A549 (cell line): ENCODE data around the gene PRXL2B. TPM values are rescaled to one million over a fixed set of nuclear protein-coding genes. Genes with fewer than 3 reads are reported as not detected.
A peak's percentile ranks its signal among the peaks of the same experiment; 100 is the strongest.

Experiments
- ATAC-seq, 2 experiments: fragments of 200-7000 bp in 1 of 2; fragments of >200 bp in 1 of 2; cut with Nextera tagmentation in 1 of 2; cut with Tn5 transposase in 1 of 2; 3 replicates each; pipeline versions ENCODE4 v1.8.0 to v1.9.1; 2018 to 2020; ENCODE audit warnings: mild to moderate bottlenecking in 1 of 2, moderate library complexity in 1 of 2
- CTCF ChIA-PET: fragments of 300-600 bp; sonication (Branson Sonifier 250); formaldehyde crosslinking; extraction: SDS; loops from one replicate; lab custom pipeline; 2021; ENCODE audit warnings: antibody characterized with exemption, inconsistent platforms; lab: Yijun Ruan, JAX
- POLR2A ChIA-PET: fragments of 350-600 bp; formaldehyde crosslinking; extraction: SDS; loops from one replicate; lab custom pipeline; 2021; ENCODE audit warnings: antibody characterized with exemption, inconsistent platforms; lab: Yijun Ruan, JAX
- DNase-seq, 2 experiments: peaks; one replicate each; pipeline versions ENCODE4 v3.0.0 to v3.0.0-alpha.2; 2011 to 2016; ENCODE audit warnings: low read depth in 1 of 2, low spot score in 1 of 2
- FAIRE-seq: peaks from 2 replicates; lab custom pipeline; 2011; peaks lifted over from hg19 to GRCh38; lab: Jason Lieb, UNC
- H3K27ac ChIP-seq, 2 experiments: fragments of >200 bp; sonication (Bioruptor Twin); formaldehyde crosslinking; 3 replicates each; pipeline ENCODE4 v1.5.1; 2016 to 2017
- H3K4me1 ChIP-seq: fragments of >200 bp; sonication (Bioruptor Twin); formaldehyde crosslinking; 3 replicates; pipeline ENCODE4 v1.6.1; 2016
- H3K4me2 ChIP-seq: fragments of >200 bp; sonication (Bioruptor Twin); formaldehyde crosslinking; 3 replicates; pipeline ENCODE4 v1.6.1; 2016
- H3K4me3 ChIP-seq: fragments of >200 bp; sonication (Bioruptor Twin); formaldehyde crosslinking; 3 replicates; pipeline ENCODE4 v1.5.1; 2016
- H3K9me3 ChIP-seq: fragments of >200 bp; sonication (Bioruptor Twin); formaldehyde crosslinking; 3 replicates; pipeline ENCODE4 v1.6.1; 2016
- CHD4 ChIP-seq: fragments of 200-600 bp; sonication (generic); IDR thresholded peaks from 2 replicates; pipeline ENCODE4 v1.6.1; 2016; ENCODE audit warnings: antibody characterized with exemption, mild to moderate bottlenecking, borderline replicate concordance
- CTCF ChIP-seq: fragments of >200 bp; sonication (Bioruptor Twin); formaldehyde crosslinking; IDR thresholded peaks from 3 replicates; pipeline ENCODE4 v1.5.1; 2016
- EHF ChIP-seq: fragments of 250-450 bp; sonication (Bioruptor Pico); IDR thresholded peaks from 2 replicates; pipeline ENCODE4 v1.5.0; 2020; ENCODE audit warnings: mild to moderate bottlenecking
- EHMT2 ChIP-seq: fragments of 200-600 bp; sonication (generic); IDR thresholded peaks from 2 replicates; pipeline ENCODE4 v1.6.1; 2016; ENCODE audit warnings: antibody characterized with exemption, low read depth, mild to moderate bottlenecking, moderate library complexity
- ELK1 ChIP-seq: fragments of 150-350 bp; IDR thresholded peaks from 2 replicates; pipeline ENCODE4 v1.6.1; 2014; ENCODE audit warnings: low read depth, mild to moderate bottlenecking, low read length
- EP300 ChIP-seq, 2 experiments: fragments of >200 bp; sonication (Bioruptor Twin); formaldehyde crosslinking; IDR thresholded peaks; 2 replicates in 1 of 2; 3 replicates in 1 of 2; pipeline ENCODE4 v1.6.1; 2016 to 2017
- FOSL2 ChIP-seq, 2 experiments: fragments of 450-650 bp in 1 of 2; fragments of >200 bp in 1 of 2; sonication (Bioruptor Twin) in 1 of 2; formaldehyde crosslinking; IDR thresholded peaks; 2 replicates each; pipeline versions ENCODE4 v1.5.0 to v1.6.1; 2016 to 2020; ENCODE audit warnings: mild to moderate bottlenecking in 1 of 2, moderate library complexity in 1 of 2
- FOXS1 ChIP-seq: fragments of 250-450 bp; sonication (Bioruptor Pico); IDR thresholded peaks from 2 replicates; pipeline ENCODE4 v1.5.0; 2020; ENCODE audit warnings: mild to moderate bottlenecking, moderate library complexity
- HDAC2 ChIP-seq: fragments of 200-600 bp; sonication (generic); IDR thresholded peaks from 2 replicates; pipeline ENCODE4 v1.6.1; 2016
- HEYL ChIP-seq: fragments of 250-450 bp; sonication (Bioruptor Pico); IDR thresholded peaks from 2 replicates; pipeline ENCODE4 v1.8.0; 2021; ENCODE audit warnings: mild to moderate bottlenecking, moderate library complexity
- HOXB13 ChIP-seq: fragments of 250-450 bp; sonication (Bioruptor Pico); IDR thresholded peaks from 2 replicates; pipeline ENCODE4 v1.5.0; 2020; ENCODE audit warnings: low read depth, mild to moderate bottlenecking, moderate library complexity
- HOXB5 ChIP-seq: fragments of 250-450 bp; sonication (Bioruptor Pico); IDR thresholded peaks from 2 replicates; pipeline ENCODE4 v1.5.0; 2020; ENCODE audit warnings: mild to moderate bottlenecking, moderate library complexity
- KDM1A ChIP-seq: fragments of 200-600 bp; sonication (generic); IDR thresholded peaks from 2 replicates; pipeline ENCODE4 v1.6.1; 2016; ENCODE audit warnings: low read depth, mild to moderate bottlenecking
- KDM5A ChIP-seq: fragments of 200-600 bp; sonication (generic); IDR thresholded peaks from 2 replicates; pipeline ENCODE4 v1.6.1; 2016; ENCODE audit warnings: antibody characterized with exemption, mild to moderate bottlenecking
- MAFK ChIP-seq: fragments of 450-650 bp; IDR thresholded peaks from 2 replicates; pipeline ENCODE4 v1.6.1; 2014; ENCODE audit not compliant: partially characterized antibody
- MYC ChIP-seq: IDR thresholded peaks from 2 replicates; pipeline ENCODE4 v1.6.1; 2012; ENCODE audit warnings: mild to moderate bottlenecking, inconsistent platforms, low read length, improper control_type of control experiment, borderline replicate concordance
- NFE2L2 ChIP-seq: fragments of 150-350 bp; conservative IDR thresholded peaks from 2 replicates; pipeline ENCODE4 v1.6.1; 2014; ENCODE audit warnings: low read length
- NR3C1 ChIP-seq: fragments of >200 bp; sonication (Bioruptor Twin); formaldehyde crosslinking; IDR thresholded peaks from 3 replicates; pipeline ENCODE4 v1.6.1; 2017
- POLR2AphosphoS2 ChIP-seq: conservative IDR thresholded peaks from 2 replicates; pipeline ENCODE4 v1.6.1; 2012; ENCODE audit warnings: low read length, improper control_type of control experiment, inconsistent platforms
- RFX5 ChIP-seq: fragments of 450-650 bp; IDR thresholded peaks from 2 replicates; pipeline ENCODE4 v1.7.1; 2014; ENCODE audit warnings: antibody characterized with exemption, mild to moderate bottlenecking, moderate library complexity
- TP53 ChIP-seq: fragments of 250-450 bp; sonication (Bioruptor Pico); IDR thresholded peaks from 2 replicates; pipeline ENCODE4 v1.5.0; 2021; ENCODE audit warnings: mild to moderate bottlenecking, moderate library complexity
- WGBS: methylation state at CpG from one replicate; pipeline ENCODE4 v1.1.6; 2017; ENCODE audit errors: missing lambda C conversion rate; 5-methylcytosine and 5-hydroxymethylcytosine counted together
- polyA plus RNA-seq, 4 experiments: library from polyadenylated mRNA; depleted of rRNA in 3 of 4; stranded (reverse); fragments of >200 nt; fragmentation: RNase III in 1 of 4; extraction: RNeasy Plus Mini Kit Qiagen cat#74134 plus additional on column Dnase treatment in 1 of 4; gene quantifications; 2 replicates in 3 of 4; 3 replicates in 1 of 4; pipeline ENCODE4 v1.2.3, GENCODE V29; 2011 to 2017

Gene PRXL2B
- polyA plus RNA-seq, 2 of the 4 experiments (the other 2 are of a cell fraction): 4.4 to 16.4 TPM

- FAIRE-seq: no peak
- POLR2A ChIA-PET: no interaction called here
These were observed 24.4 kb upstream of the PRXL2B start for GRCh38 chr1:2561898-2562895.

GRCh38 chr1:2563205-2563604, 23.4 kb upstream of the PRXL2B start:
- ATAC-seq (no peak), FAIRE-seq (no peak), DNase-seq (no peak)
- 86% methylated on average over 4 of the region's 18 CpGs for WGBS
- no peak for TF ChIP-seq EP300 (IDR thresholded peaks at IDR 0.05)
- no peak for TF ChIP-seq POLR2AphosphoS2
- TF ChIP-seq NR3C1: no peak
- no peak for TF ChIP-seq HOXB5
- no peak for TF ChIP-seq EHMT2
- TF ChIP-seq TP53 (CRISPR knock-in tag): no peak
- no peak for TF ChIP-seq HOXB13 (CRISPR knock-in tag)
- no peak for TF ChIP-seq ELK1
- no peak for TF ChIP-seq KDM1A
- no peak for TF ChIP-seq HEYL (CRISPR knock-in tag)
- no peak for TF ChIP-seq CTCF
- TF ChIP-seq NFE2L2: no peak
- no peak for TF ChIP-seq MYC
- no peak for TF ChIP-seq CHD4
- TF ChIP-seq RFX5: no peak
- Histone ChIP-seq H3K4me2 (no peak overlapping the region), H3K9me3 (no peaks in the 10 kb centered on the region), H3K4me1 (no peaks in the 10 kb centered on the region), H3K4me3 (no peak overlapping the region), H3K27ac (no peak overlapping the region)
- ChIA-PET CTCF (interaction anchor here (0.6 kb wide), 1 partner anchor 1676 kb away, joined by 4 read pairs; no protein-coding TSS in a partner anchor), POLR2A (no interaction called here)

More at GRCh38 chr1:2561898-2562895, 24.4 kb upstream of the PRXL2B start:
- H3K27ac ChIP-seq: no peak overlapping the region
- no peak overlapping the region for H3K4me3 ChIP-seq
- H3K9me3 ChIP-seq: no peaks in the 10 kb centered on the region
- TF ChIP-seq EP300 (IDR thresholded peaks at IDR 0.05): no peak
- no peak for TF ChIP-seq CHD4
- no peak for TF ChIP-seq KDM5A
- TF ChIP-seq FOXS1 (CRISPR knock-in tag): no peak
- no peak for TF ChIP-seq POLR2AphosphoS2
- TF ChIP-seq EHMT2: no peak
- TF ChIP-seq HDAC2: no peak
- TF ChIP-seq MAFK: no peak
- no peak for TF ChIP-seq FOSL2 (IDR thresholded peaks at IDR 0.05)
- no peak for TF ChIP-seq FOSL2 (CRISPR knock-in tag; IDR thresholded peaks at IDR 0.05)
- no peak for TF ChIP-seq EHF
- WGBS: 80% methylated on average over 8 of the region's 24 CpGs
- peak in 1 of 2 experiments; percentile 68; a peak in 3 of 6 replicates for ATAC-seq
- DNase-seq: no peak
- H3K4me1 ChIP-seq: no peaks in the 10 kb centered on the region
- CTCF ChIA-PET: interaction anchor here (0.9 to 2.2 kb wide), 6 partner anchors 14 to 862 kb away, joined by 3 to 10 read pairs (median 5); no protein-coding TSS in a partner anchor
- H3K4me2 ChIP-seq: no peak overlapping the region
